CD14-positive monocyte (primary cell): ENCODE results near the gene SLC16A12. TPM values are rescaled to one million over a fixed set of nuclear protein-coding genes. Genes with fewer than 3 reads are reported as not detected.

Source experiments
- DNase-seq, 3 donors: peaks; one replicate each; pipeline ENCODE4 v3.0.0-alpha.2; 2011 to 2022
- H2AFZ ChIP-seq: 2 replicates; pipeline ENCODE4 v1.6.0; 2012; ENCODE audit warnings: mild to moderate bottlenecking, low read depth, low read length, inconsistent platforms; ENCODE audit not compliant: insufficient read depth, poor library complexity, severe bottlenecking
- H3K27ac ChIP-seq, 2 donors: 1 replicate in 1 of 2; 2 replicates in 1 of 2; pipeline ENCODE4 v1.5.1; 2012 to 2013; ENCODE audit warnings: low read length in 2 of 2, control low read depth in 1 of 2, inconsistent platforms in 1 of 2, low read depth in 1 of 2, mild to moderate bottlenecking in 1 of 2
- H3K27me3 ChIP-seq, 2 donors: one replicate each; pipeline versions ENCODE4 v1.6.0 to v1.6.1; 2011 to 2013; ENCODE audit warnings: low read length in 2 of 2; ENCODE audit not compliant: control insufficient read depth in 2 of 2, insufficient read depth in 2 of 2
- H3K36me3 ChIP-seq, 2 donors: replicated peaks in 1 of 2; 1 replicate in 1 of 2; 2 replicates in 1 of 2; pipeline versions ENCODE4 v1.5.1 to v1.6.1; 2012 to 2013; ENCODE audit warnings: low read length in 2 of 2, control low read depth in 1 of 2, inconsistent platforms in 1 of 2, mild to moderate bottlenecking in 1 of 2; ENCODE audit not compliant: insufficient read depth in 2 of 2, control insufficient read depth in 1 of 2
- H3K4me1 ChIP-seq, 2 donors: 1 replicate in 1 of 2; 2 replicates in 1 of 2; pipeline versions ENCODE4 v1.5.1 to v1.6.1; 2012 to 2013; ENCODE audit warnings: low read length in 2 of 2, control low read depth in 1 of 2, inconsistent platforms in 1 of 2, mild to moderate bottlenecking in 1 of 2, moderate library complexity in 1 of 2; ENCODE audit not compliant: insufficient read depth in 2 of 2, control insufficient read depth in 1 of 2
- H3K4me2 ChIP-seq: replicated peaks from 2 replicates; pipeline ENCODE3; 2012; ENCODE audit warnings: low read length, moderate library complexity, mild to moderate bottlenecking; ENCODE audit not compliant: poor library complexity, severe bottlenecking; ENCODE audit errors: extremely low read depth
- H3K4me3 ChIP-seq, 3 experiments: fragments of 200-600 bp in 1 of 3; sonication (generic) in 1 of 3; replicated peaks in 1 of 3; 1 replicate in 2 of 3; 2 replicates in 1 of 3; pipeline ENCODE4 v1.5.1; 2011 to 2013; ENCODE audit warnings: low read length in 3 of 3, mild to moderate bottlenecking in 3 of 3, control low read depth in 2 of 3, low read depth in 2 of 3, inconsistent platforms in 1 of 3, moderate library complexity in 1 of 3
- H3K79me2 ChIP-seq: 2 replicates; pipeline ENCODE4 v1.6.0; 2012; ENCODE audit warnings: mild to moderate bottlenecking, control low read depth, inconsistent platforms, low read length, moderate library complexity; ENCODE audit not compliant: insufficient read depth
- H3K9ac ChIP-seq: 2 replicates; pipeline ENCODE4 v1.6.0; 2017; ENCODE audit warnings: low read length, mild to moderate bottlenecking; ENCODE audit not compliant: insufficient read depth, poor library complexity, severe bottlenecking
- H3K9me3 ChIP-seq, 2 donors: replicated peaks in 1 of 2; 1 replicate in 1 of 2; 2 replicates in 1 of 2; pipeline versions ENCODE4 v1.5.1 to v1.6.1; 2012 to 2013; ENCODE audit warnings: low read length in 2 of 2, control low read depth in 1 of 2; ENCODE audit not compliant: control insufficient read depth in 1 of 2, insufficient read depth in 1 of 2
- H4K20me1 ChIP-seq: 2 replicates; pipeline ENCODE4 v1.6.0; 2012; ENCODE audit warnings: mild to moderate bottlenecking, low read length, control low read depth, moderate library complexity; ENCODE audit not compliant: insufficient read depth
- H3K27ac Mint-ChIP-seq, 7 donors: one replicate each; pipeline ENCODE4 v1.8.0; 2020; ENCODE audit warnings: mild to moderate bottlenecking in 7 of 7, mixed read lengths in 7 of 7, moderate library complexity in 6 of 7, inconsistent platforms in 2 of 7
- H3K27me3 Mint-ChIP-seq, 3 donors: one replicate each; pipeline ENCODE4 v1.8.0; 2021 to 2022; ENCODE audit warnings: low read depth in 3 of 3, mild to moderate bottlenecking in 3 of 3, mixed read lengths in 3 of 3, moderate library complexity in 3 of 3, inconsistent platforms in 1 of 3
- H3K36me3 Mint-ChIP-seq, 2 donors: one replicate each; pipeline ENCODE4 v1.8.0; 2020; ENCODE audit warnings: mixed read lengths in 2 of 2, inconsistent platforms in 1 of 2, mild to moderate bottlenecking in 1 of 2
- H3K4me1 Mint-ChIP-seq: one replicate; pipeline ENCODE4 v1.8.0; 2020; ENCODE audit warnings: mild to moderate bottlenecking, mixed read lengths
- H3K4me3 Mint-ChIP-seq, 2 donors: one replicate each; pipeline ENCODE4 v1.8.0; 2020; ENCODE audit warnings: mild to moderate bottlenecking in 2 of 2, mixed read lengths in 2 of 2, moderate library complexity in 1 of 2
- H3K9me3 Mint-ChIP-seq, 7 donors: one replicate each; pipeline ENCODE4 v1.8.0; 2020 to 2022; ENCODE audit warnings: mixed read lengths in 7 of 7, mild to moderate bottlenecking in 6 of 7, moderate library complexity in 6 of 7, inconsistent platforms in 2 of 7
- WGBS: methylation state at CpG from one replicate; pipeline ENCODE4 v1.1.5; 2013; ENCODE audit warnings: missing lambda C conversion rate; ENCODE audit not compliant: insufficient coverage; 5-methylcytosine and 5-hydroxymethylcytosine counted together
- intact Hi-C, 2 donors: fragments of 100-400 bp; cut with micrococcal nuclease; formaldehyde crosslinking; loops; one replicate each; pipeline versions ENCODE4 v1.15.0 to v1.15.1; 2023
- polyA plus RNA-seq, 3 donors: library from polyadenylated mRNA; depleted of rRNA in 1 of 3; unstranded in 2 of 3; stranded (reverse) in 1 of 3; fragments of 300-500 nt in 2 of 3; fragments of >200 nt in 1 of 3; fragmentation: Illumina TruSeq in 2 of 3; gene quantifications; 1 replicate in 2 of 3; 2 replicates in 1 of 3; pipeline ENCODE4 v1.2.3, GENCODE V29; 2012 to 2021
- TF ChIP-seq, protein P1 (sequence below): fragments of 200-600 bp; IDR thresholded peaks from one replicate; pipeline ENCODE4 v1.8.0; 2022; ENCODE audit warnings: antibody characterized with exemption, mild to moderate bottlenecking

Gene SLC16A12
- polyA plus RNA-seq, 3 donors, result 0.04 TPM; not detected in 2

DNA sequence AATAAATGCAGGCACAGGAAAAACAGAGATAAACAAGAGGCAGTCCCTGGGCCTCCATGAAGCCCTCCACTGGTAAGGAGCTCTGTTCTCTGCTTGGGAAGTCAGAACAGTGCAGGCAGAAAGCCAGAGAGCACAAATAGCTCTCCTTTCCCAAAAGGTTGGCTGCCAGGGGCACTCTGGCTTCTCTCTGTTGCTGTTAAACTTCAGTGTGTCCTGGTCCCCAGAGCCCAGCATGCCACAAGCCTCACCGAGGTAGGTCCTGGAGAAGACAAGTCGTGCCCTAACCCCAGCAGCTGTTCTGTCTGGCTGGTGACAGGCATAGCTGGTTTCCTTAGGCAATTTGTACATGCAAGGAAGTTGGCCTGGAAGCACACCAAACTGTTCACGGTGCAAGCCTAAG, 17.3 kb downstream of the SLC16A12 start:
- Histone ChIP-seq H4K20me1 (no peaks in the 10 kb centered on the region), H3K36me3 (no peaks in the 10 kb centered on the region), H2AFZ (no peak overlapping the region), H3K4me1 (no peaks in the 10 kb centered on the region), H3K4me2 (no peak overlapping the region), H3K4me3 (no peak overlapping the region), H3K27ac (no peak overlapping the region), H3K9me3 (no peaks in the 10 kb centered on the region), H3K79me2 (no peaks in the 10 kb centered on the region), H3K27me3 (no peaks in the 10 kb centered on the region), H3K9ac (no peak overlapping the region)
- no peaks in the 10 kb centered on the region for H3K36me3 Mint-ChIP-seq
- TF ChIP-seq, protein P1, sequence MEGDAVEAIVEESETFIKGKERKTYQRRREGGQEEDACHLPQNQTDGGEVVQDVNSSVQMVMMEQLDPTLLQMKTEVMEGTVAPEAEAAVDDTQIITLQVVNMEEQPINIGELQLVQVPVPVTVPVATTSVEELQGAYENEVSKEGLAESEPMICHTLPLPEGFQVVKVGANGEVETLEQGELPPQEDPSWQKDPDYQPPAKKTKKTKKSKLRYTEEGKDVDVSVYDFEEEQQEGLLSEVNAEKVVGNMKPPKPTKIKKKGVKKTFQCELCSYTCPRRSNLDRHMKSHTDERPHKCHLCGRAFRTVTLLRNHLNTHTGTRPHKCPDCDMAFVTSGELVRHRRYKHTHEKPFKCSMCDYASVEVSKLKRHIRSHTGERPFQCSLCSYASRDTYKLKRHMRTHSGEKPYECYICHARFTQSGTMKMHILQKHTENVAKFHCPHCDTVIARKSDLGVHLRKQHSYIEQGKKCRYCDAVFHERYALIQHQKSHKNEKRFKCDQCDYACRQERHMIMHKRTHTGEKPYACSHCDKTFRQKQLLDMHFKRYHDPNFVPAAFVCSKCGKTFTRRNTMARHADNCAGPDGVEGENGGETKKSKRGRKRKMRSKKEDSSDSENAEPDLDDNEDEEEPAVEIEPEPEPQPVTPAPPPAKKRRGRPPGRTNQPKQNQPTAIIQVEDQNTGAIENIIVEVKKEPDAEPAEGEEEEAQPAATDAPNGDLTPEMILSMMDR, result no peak
- no peak for DNase-seq
- H3K9me3 Mint-ChIP-seq, result no peaks in the 10 kb centered on the region
- H3K27me3 Mint-ChIP-seq, result peaks cover 0 to 8% (median 4%) of the 10 kb centered on the region in 3 donors
- no peak overlapping the region for H3K4me3 Mint-ChIP-seq
- H3K27ac Mint-ChIP-seq, result no peak overlapping the region
- 90% methylated on average over 2 of the region's 3 CpGs for WGBS
- intact Hi-C loops, result no loop called here
- H3K4me1 Mint-ChIP-seq, result no peaks in the 10 kb centered on the region

- Histone ChIP-seq H3K4me2 (no peak overlapping the region), H4K20me1 (no peaks in the 10 kb centered on the region), H2AFZ (no peak overlapping the region), H3K4me1 (no peaks in the 10 kb centered on the region), H3K27ac (no peak overlapping the region), H3K4me3 (no peak overlapping the region), H3K36me3 (no peaks in the 10 kb centered on the region), H3K9me3 (no peaks in the 10 kb centered on the region), H3K27me3 (no peaks in the 10 kb centered on the region), H3K79me2 (no peaks in the 10 kb centered on the region), H3K9ac (no peak overlapping the region)
- 100% methylated on average over 1 of the region's 7 CpGs for WGBS
- intact Hi-C loops, result no loop called here
- DNase-seq, result no peak
- Mint-ChIP-seq H3K4me1 (no peaks in the 10 kb centered on the region), H3K9me3 (no peaks in the 10 kb centered on the region), H3K36me3 (no peaks in the 10 kb centered on the region), H3K27ac (no peak overlapping the region), H3K27me3 (peaks cover 0 to 8% (median 4%) of the 10 kb centered on the region in 3 donors), H3K4me3 (no peak overlapping the region)
- TF ChIP-seq, protein P1, result no peak
Observed at GRCh38 chr10:89516149-89516832, 19.1 kb downstream of the SLC16A12 start.
